GM12873 (cell line): ENCODE data around the gene FAM193A.

Source experiments
- CTCF ChIP-seq: IDR thresholded peaks from 2 replicates; pipeline ENCODE4 v1.5.1; 2012; ENCODE audit warnings: low read depth, mild to moderate bottlenecking, moderate library complexity, low read length, control low read depth; ENCODE audit not compliant: insufficient read depth; ENCODE audit errors: missing control alignments

Gene FAM193A

GRCh38 chr4:2624782-2625530, 88.5 kb downstream of the FAM193A start:
- TF ChIP-seq CTCF, result no peak

GRCh38 chr4:2626231-2626630, 89.8 kb downstream of the FAM193A start:
- TF ChIP-seq CTCF, result no peak

- TF ChIP-seq CTCF, result peak; percentile 27
Observed at GRCh38 chr4:2630556-2631273, 94.3 kb downstream of the FAM193A start.

- TF ChIP-seq CTCF, result no peak
Observed at GRCh38 chr4:2634014-2634413, 97.6 kb downstream of the FAM193A start.

- no peak for TF ChIP-seq CTCF
Observed at GRCh38 chr4:2636331-2636730, 99.9 kb downstream of the FAM193A start.

- TF ChIP-seq CTCF, result no peak
Observed at GRCh38 chr4:2637956-2638552, 101.6 kb downstream of the FAM193A start.

- no peak for TF ChIP-seq CTCF
Observed at GRCh38 chr4:2638730-2639129, 102.3 kb downstream of the FAM193A start.
